OCI-LY7 (cell line): ENCODE results near the gene C3orf52.

Experiments
- CTCF ChIP-seq: fragments of 200-600 bp; sonication (generic); conservative IDR thresholded peaks from 2 replicates; pipeline ENCODE4 v1.5.1; 2014; ENCODE audit warnings: mild to moderate bottlenecking, antibody characterized with exemption, low read length, moderate library complexity, mixed read lengths
- EZH2phosphoT487 ChIP-seq: fragments of 200-600 bp; sonication (generic); IDR thresholded peaks from 2 replicates; pipeline ENCODE4 v1.6.1; 2018; ENCODE audit warnings: low read depth, borderline replicate concordance, mild to moderate bottlenecking, mixed run types, antibody characterized with exemption, low read length, moderate library complexity, mixed read lengths

- TF ChIP-seq CTCF, result no peak
- TF ChIP-seq EZH2phosphoT487, result no peak
Measured at GRCh38 chr3:112130638-112130993, 44.4 kb downstream of the C3orf52 start.
